HUES6 (cell line): Measurements from ENCODE around the gene BICC1.

ENCODE experiments used
- H3K27ac ChIP-seq: 2 replicates; pipeline ENCODE4 v1.7.0; 2013; ENCODE audit warnings: low read depth, mild to moderate bottlenecking, low read length, inconsistent platforms
- H3K27me3 ChIP-seq: 2 replicates; pipeline ENCODE4 v1.6.1; 2013; ENCODE audit warnings: low read length; ENCODE audit not compliant: control insufficient read depth, insufficient read depth
- H3K36me3 ChIP-seq: 2 replicates; pipeline ENCODE4 v1.6.1; 2013; ENCODE audit warnings: low read length; ENCODE audit not compliant: control insufficient read depth, insufficient read depth
- H3K4me1 ChIP-seq: 2 replicates; pipeline ENCODE4 v1.6.1; 2013; ENCODE audit warnings: low read length; ENCODE audit not compliant: control insufficient read depth, insufficient read depth
- H3K4me3 ChIP-seq: 2 replicates; pipeline ENCODE4 v1.5.1; 2013; ENCODE audit warnings: low read depth, low read length
- H3K9ac ChIP-seq: one replicate; pipeline ENCODE4 v1.6.1; 2013; ENCODE audit warnings: mild to moderate bottlenecking, low read length
- H3K9me3 ChIP-seq: 2 replicates; pipeline ENCODE4 v1.6.1; 2013; ENCODE audit warnings: low read depth, low read length; ENCODE audit not compliant: control insufficient read depth, insufficient read depth

BICC1 gene

GRCh38 chr10:58782876-58783851 lies 270.5 kb downstream of the BICC1 start:
- no peaks in the 10 kb centered on the region for H3K27me3 ChIP-seq
- H3K9ac ChIP-seq, result no peak overlapping the region

GRCh38 chr10:58784361-58784760 lies 271.7 kb downstream of the BICC1 start:
- Histone ChIP-seq H3K4me1 (no peaks in the 10 kb centered on the region; the same call in 1 of the 2 replicates), H3K9ac (no peak overlapping the region), H3K27ac (no peak overlapping the region)

More at GRCh38 chr10:58782876-58783851, 270.5 kb downstream of the BICC1 start:
- no peaks in the 10 kb centered on the region; the same call in 1 of the 2 replicates for H3K4me1 ChIP-seq
- H3K27ac ChIP-seq, result no peak overlapping the region
- H3K9me3 ChIP-seq, result no peaks in the 10 kb centered on the region
- H3K4me3 ChIP-seq, result no peak overlapping the region
- no peaks in the 10 kb centered on the region for H3K36me3 ChIP-seq

GRCh38 chr10:58785354-58785753 lies 272.7 kb downstream of the BICC1 start:
- no peak overlapping the region for H3K9ac ChIP-seq

More at GRCh38 chr10:58784361-58784760, 271.7 kb downstream of the BICC1 start:
- Histone ChIP-seq H3K4me3 (no peak overlapping the region), H3K36me3 (no peaks in the 10 kb centered on the region), H3K27me3 (no peaks in the 10 kb centered on the region), H3K9me3 (no peaks in the 10 kb centered on the region)

GRCh38 chr10:58791137-58791536 lies 278.5 kb downstream of the BICC1 start:
- H3K27me3 ChIP-seq, result no peaks in the 10 kb centered on the region

More at GRCh38 chr10:58785354-58785753, 272.7 kb downstream of the BICC1 start:
- no peak overlapping the region for H3K4me3 ChIP-seq
- H3K9me3 ChIP-seq, result no peaks in the 10 kb centered on the region
- H3K4me1 ChIP-seq, result no peaks in the 10 kb centered on the region; the same call in 1 of the 2 replicates
- H3K27ac ChIP-seq, result no peak overlapping the region
- no peaks in the 10 kb centered on the region for H3K27me3 ChIP-seq
- no peaks in the 10 kb centered on the region for H3K36me3 ChIP-seq

GRCh38 chr10:58795560-58795959 lies 282.9 kb downstream of the BICC1 start:
- Histone ChIP-seq H3K36me3 (no peaks in the 10 kb centered on the region), H3K27ac (no peak overlapping the region), H3K4me1 (no peaks in the 10 kb centered on the region), H3K27me3 (no peaks in the 10 kb centered on the region), H3K4me3 (no peak overlapping the region), H3K9me3 (no peaks in the 10 kb centered on the region), H3K9ac (no peak overlapping the region)

More at GRCh38 chr10:58791137-58791536, 278.5 kb downstream of the BICC1 start:
- no peak overlapping the region for H3K9ac ChIP-seq
- H3K27ac ChIP-seq, result no peak overlapping the region
- H3K4me1 ChIP-seq, result no peaks in the 10 kb centered on the region
- H3K9me3 ChIP-seq, result no peaks in the 10 kb centered on the region
- H3K4me3 ChIP-seq, result no peak overlapping the region
- no peaks in the 10 kb centered on the region for H3K36me3 ChIP-seq

GRCh38 chr10:58796242-58796641 lies 283.6 kb downstream of the BICC1 start:
- Histone ChIP-seq H3K36me3 (no peaks in the 10 kb centered on the region), H3K9me3 (no peaks in the 10 kb centered on the region), H3K27ac (no peak overlapping the region), H3K27me3 (no peaks in the 10 kb centered on the region), H3K9ac (no peak overlapping the region), H3K4me3 (no peak overlapping the region), H3K4me1 (no peaks in the 10 kb centered on the region)

- Histone ChIP-seq H3K36me3 (no peaks in the 10 kb centered on the region), H3K9ac (no peak overlapping the region), H3K27me3 (no peaks in the 10 kb centered on the region), H3K4me3 (no peak overlapping the region), H3K4me1 (no peaks in the 10 kb centered on the region), H3K9me3 (no peaks in the 10 kb centered on the region), H3K27ac (no peak overlapping the region)
Observed at GRCh38 chr10:58796824-58797223, 284.2 kb downstream of the BICC1 start.

GRCh38 chr10:58797356-58797755 lies 284.7 kb downstream of the BICC1 start:
- Histone ChIP-seq H3K4me1 (no peaks in the 10 kb centered on the region), H3K4me3 (no peak overlapping the region), H3K36me3 (no peaks in the 10 kb centered on the region), H3K27me3 (no peaks in the 10 kb centered on the region), H3K9ac (no peak overlapping the region), H3K9me3 (no peaks in the 10 kb centered on the region), H3K27ac (no peak overlapping the region)

- H3K9me3 ChIP-seq, result no peaks in the 10 kb centered on the region
- no peak overlapping the region for H3K4me3 ChIP-seq
- no peaks in the 10 kb centered on the region for H3K27me3 ChIP-seq
- H3K36me3 ChIP-seq, result no peaks in the 10 kb centered on the region
- no peak overlapping the region for H3K9ac ChIP-seq
- no peaks in the 10 kb centered on the region for H3K4me1 ChIP-seq
- H3K27ac ChIP-seq, result no peak overlapping the region
Observed at GRCh38 chr10:58802047-58802446, 289.4 kb downstream of the BICC1 start.

GRCh38 chr10:58806323-58806722 lies 293.7 kb downstream of the BICC1 start:
- H3K9me3 ChIP-seq, result no peaks in the 10 kb centered on the region
- no peak overlapping the region for H3K9ac ChIP-seq
- no peaks in the 10 kb centered on the region for H3K27me3 ChIP-seq
- H3K36me3 ChIP-seq, result no peaks in the 10 kb centered on the region
- H3K4me3 ChIP-seq, result no peak overlapping the region
- no peak overlapping the region for H3K27ac ChIP-seq
- H3K4me1 ChIP-seq, result no peaks in the 10 kb centered on the region

- H3K4me3 ChIP-seq, result no peak overlapping the region
- H3K9ac ChIP-seq, result no peak overlapping the region
- H3K36me3 ChIP-seq, result no peaks in the 10 kb centered on the region
- no peaks in the 10 kb centered on the region for H3K9me3 ChIP-seq
- H3K27me3 ChIP-seq, result no peaks in the 10 kb centered on the region
- no peak overlapping the region for H3K27ac ChIP-seq
- H3K4me1 ChIP-seq, result no peaks in the 10 kb centered on the region
Observed at GRCh38 chr10:58806970-58807628, 294.4 kb downstream of the BICC1 start.
